SKM-1 (cell line): ENCODE measurements around the gene PRND.

Experiments
- DNase-seq: peaks from one replicate; lab custom pipeline; 2025; ENCODE audit not compliant: unreplicated experiment; lab: John Stamatoyannopoulos, UW

PRND gene

GRCh38 chr20:4775322-4776078, 53.8 kb downstream of the PRND start:
- no peak for DNase-seq

- no peak for DNase-seq
These were observed 54.4 kb downstream of the PRND start for GRCh38 chr20:4776079-4776630.
